BE2C (cell line): ENCODE data around the gene FAM50A.

Experiments
- DNase-seq: peaks from one replicate; pipeline ENCODE4 v3.0.0-alpha.2; 2020
- H3K27me3 ChIP-seq: fragments of 250-450 bp; sonication (Bioruptor Pico); 2 replicates; pipeline ENCODE4 v1.5.1; 2020; ENCODE audit warnings: mild to moderate bottlenecking
- H3K36me3 ChIP-seq: fragments of 250-450 bp; sonication (Bioruptor Pico); 2 replicates; pipeline ENCODE4 v1.5.1; 2020; ENCODE audit warnings: mild to moderate bottlenecking
- H3K4me1 ChIP-seq: fragments of 250-450 bp; sonication (Bioruptor Pico); 2 replicates; pipeline ENCODE4 v1.5.1; 2020
- H3K4me3 ChIP-seq: 2 replicates; pipeline ENCODE4 v1.5.1; 2011; ENCODE audit warnings: low read depth, low read length
- H3K9me3 ChIP-seq: fragments of 250-450 bp; sonication (Bioruptor Pico); 2 replicates; pipeline ENCODE4 v1.5.1; 2020
- TF ChIP-seq, protein P1 (sequence below): IDR thresholded peaks from 2 replicates; pipeline ENCODE4 v1.5.1; 2012; ENCODE audit warnings: mild to moderate bottlenecking, low read depth, low read length

Gene FAM50A

DNA sequence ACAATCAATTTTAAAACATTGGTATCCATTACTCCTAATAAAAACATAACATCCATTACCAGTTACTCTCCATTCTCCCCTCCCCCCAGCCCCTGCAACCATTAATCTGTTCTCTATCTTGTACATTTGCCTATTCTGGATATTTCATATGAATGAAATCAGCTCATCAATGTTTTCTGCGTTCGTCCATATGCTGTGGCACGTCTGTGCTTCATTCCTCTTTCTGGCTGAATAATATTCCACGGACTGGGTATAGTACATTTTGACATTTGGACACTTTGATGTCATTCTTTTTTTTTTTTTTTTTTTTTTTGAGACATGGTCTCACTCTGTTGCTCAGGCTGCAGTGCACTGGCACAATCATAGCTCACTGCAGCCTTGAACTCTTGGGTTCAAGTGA is 40.1 kb upstream of the FAM50A start:
- Histone ChIP-seq H3K27me3 (0 out of 2 replicates have a peak, but pooled peaks cover 2% of the 10 kb centered on the region), H3K9me3 (no peaks in the 10 kb centered on the region), H3K36me3 (peaks cover 27% of the 10 kb centered on the region), H3K4me1 (no peaks in the 10 kb centered on the region), H3K4me3 (no peak overlapping the region)
- TF ChIP-seq, protein P1, sequence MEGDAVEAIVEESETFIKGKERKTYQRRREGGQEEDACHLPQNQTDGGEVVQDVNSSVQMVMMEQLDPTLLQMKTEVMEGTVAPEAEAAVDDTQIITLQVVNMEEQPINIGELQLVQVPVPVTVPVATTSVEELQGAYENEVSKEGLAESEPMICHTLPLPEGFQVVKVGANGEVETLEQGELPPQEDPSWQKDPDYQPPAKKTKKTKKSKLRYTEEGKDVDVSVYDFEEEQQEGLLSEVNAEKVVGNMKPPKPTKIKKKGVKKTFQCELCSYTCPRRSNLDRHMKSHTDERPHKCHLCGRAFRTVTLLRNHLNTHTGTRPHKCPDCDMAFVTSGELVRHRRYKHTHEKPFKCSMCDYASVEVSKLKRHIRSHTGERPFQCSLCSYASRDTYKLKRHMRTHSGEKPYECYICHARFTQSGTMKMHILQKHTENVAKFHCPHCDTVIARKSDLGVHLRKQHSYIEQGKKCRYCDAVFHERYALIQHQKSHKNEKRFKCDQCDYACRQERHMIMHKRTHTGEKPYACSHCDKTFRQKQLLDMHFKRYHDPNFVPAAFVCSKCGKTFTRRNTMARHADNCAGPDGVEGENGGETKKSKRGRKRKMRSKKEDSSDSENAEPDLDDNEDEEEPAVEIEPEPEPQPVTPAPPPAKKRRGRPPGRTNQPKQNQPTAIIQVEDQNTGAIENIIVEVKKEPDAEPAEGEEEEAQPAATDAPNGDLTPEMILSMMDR, result no peak
- DNase-seq, result no peak

DNA sequence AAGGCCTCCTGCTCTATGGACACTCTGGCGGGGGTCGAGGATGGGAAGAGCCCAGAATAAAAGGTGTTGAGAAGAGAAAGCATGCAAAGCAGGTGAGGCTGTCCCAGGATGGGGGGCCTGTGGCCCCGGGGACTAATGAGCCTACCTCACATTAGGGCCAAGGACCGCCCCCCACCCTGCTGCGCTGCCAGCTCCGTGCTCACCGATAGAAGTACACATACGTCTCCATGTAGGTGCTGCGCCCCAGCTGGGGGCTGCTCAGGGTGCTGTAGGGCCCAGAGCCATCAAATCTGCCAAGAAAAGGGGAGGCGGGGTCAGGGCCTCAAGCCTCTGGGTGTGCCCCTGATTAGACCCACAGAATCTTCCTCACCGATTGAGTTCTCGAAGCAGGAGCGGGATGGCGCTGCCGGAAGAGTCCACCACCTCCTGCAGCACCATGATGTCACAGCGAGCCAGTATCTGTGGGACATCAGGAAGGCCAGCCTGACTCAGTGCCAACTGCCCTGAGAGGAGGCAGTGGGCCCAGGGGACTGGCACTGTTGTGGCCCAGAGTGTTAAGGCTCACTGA is 39.2 kb upstream of the FAM50A start:
- H3K36me3 ChIP-seq, result peaks cover 19% of the 10 kb centered on the region
- no peak overlapping the region for H3K4me3 ChIP-seq
- no peaks in the 10 kb centered on the region for H3K9me3 ChIP-seq
- TF ChIP-seq, protein P1, result no peak
- no peaks in the 10 kb centered on the region for H3K4me1 ChIP-seq
- 0 out of 2 replicates have a peak, but pooled peaks cover 2% of the 10 kb centered on the region for H3K27me3 ChIP-seq
- no peak for DNase-seq

DNA sequence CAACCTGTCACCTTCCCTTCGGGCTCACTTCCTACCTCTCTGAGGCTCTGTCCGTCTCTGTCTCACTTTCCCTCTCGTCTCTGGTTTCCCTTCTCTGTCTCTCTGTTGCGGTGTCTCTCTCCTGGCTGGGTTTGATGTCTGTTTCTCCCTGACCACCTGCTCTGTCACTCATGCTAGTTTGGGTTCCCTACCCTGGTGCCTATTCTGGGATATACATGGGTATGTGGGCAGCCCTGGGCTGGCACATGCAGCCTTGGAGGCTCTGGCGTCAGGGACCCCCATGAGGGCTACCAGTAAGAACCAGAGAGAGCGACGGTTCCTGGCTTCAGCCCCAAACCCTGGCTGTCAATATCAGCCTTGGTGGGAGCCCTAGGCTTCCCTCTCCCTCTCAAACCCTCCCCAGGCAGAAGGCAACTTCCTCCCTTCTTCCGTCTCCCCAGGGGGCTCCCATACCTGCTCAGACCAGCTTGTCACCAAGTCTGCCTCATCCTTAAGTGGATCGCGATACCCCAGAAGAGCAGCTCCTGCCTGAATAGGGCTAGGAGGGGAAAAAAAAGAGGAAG is 35.2 kb upstream of the FAM50A start:
- TF ChIP-seq, protein P1, result no peak
- Histone ChIP-seq H3K9me3 (no peaks in the 10 kb centered on the region), H3K27me3 (no peaks in the 10 kb centered on the region), H3K36me3 (no peaks in the 10 kb centered on the region), H3K4me1 (no peaks in the 10 kb centered on the region; the same call in 1 of the 2 replicates), H3K4me3 (peak overlapping the region; percentile 22)
- no peak for DNase-seq

DNA sequence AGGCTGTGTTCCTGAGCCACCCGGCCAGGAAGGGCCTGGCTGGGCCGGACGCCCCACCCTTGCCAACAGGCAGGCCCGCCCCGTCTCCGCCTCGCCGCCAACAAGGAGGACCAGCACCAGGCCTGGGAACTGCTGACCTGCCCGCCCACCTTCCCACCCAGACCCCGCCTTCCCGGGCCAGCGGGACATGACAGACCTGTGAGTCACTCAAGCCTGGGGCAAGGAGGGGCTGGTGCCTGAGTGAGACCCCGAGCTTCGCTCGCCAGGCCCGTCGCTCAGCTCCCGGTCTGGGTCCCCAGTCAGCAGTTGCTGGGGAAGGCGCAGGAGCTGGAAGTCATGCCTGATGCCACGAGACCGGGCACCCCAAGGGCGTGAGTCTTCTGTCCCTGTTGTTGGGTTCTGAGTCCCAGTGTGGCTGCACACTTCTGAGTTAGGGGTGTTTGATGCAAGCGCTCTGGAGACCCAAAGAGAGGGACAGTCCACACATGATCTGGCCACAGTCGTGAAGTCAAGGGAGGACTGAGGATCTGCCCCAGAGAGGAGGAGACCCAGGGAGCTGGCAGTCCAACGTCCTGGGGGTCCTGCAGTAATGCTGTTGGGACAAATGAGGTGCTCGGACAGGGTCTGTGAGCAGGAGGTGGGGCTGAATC is 34.6 kb upstream of the FAM50A start, which contains the start of gene DNASE1L1:
Gene DNASE1L1 (minus strand): TSS at position 33 of the 650 bp plus-strand sequence. CDS start 3,686 bp downstream, outside the sequence.
- Histone ChIP-seq H3K36me3 (no peaks in the 10 kb centered on the region), H3K4me1 (no peaks in the 10 kb centered on the region; the same call in 1 of the 2 replicates), H3K4me3 (peak within 1 kb of the TSS; percentile 22), H3K9me3 (no peaks in the 10 kb centered on the region), H3K27me3 (no peaks in the 10 kb centered on the region)
- TF ChIP-seq, protein P1, result no peak
- DNase-seq, result peak; percentile 94

DNA sequence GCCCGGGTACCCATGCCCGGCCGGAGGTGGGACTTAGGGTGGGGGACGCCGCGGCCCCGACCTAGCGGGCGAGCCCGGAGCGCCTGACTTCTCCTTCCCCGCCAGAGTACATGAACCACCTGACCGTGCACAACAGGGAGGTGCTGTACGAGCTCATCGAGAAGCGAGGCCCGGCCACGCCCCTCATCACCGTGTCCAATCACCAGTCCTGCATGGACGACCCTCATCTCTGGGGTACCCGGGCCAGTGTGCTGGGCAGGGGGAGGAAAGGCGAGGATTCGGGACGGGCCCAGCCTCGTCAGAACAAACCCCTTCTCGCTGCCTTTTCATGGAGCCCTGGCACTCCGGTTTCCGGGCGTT is 32.0 kb upstream of the FAM50A start:
- H3K36me3 ChIP-seq, result no peaks in the 10 kb centered on the region
- peak overlapping the region; percentile 70 for H3K4me3 ChIP-seq
- no peaks in the 10 kb centered on the region; the same call in 1 of the 2 replicates for H3K4me1 ChIP-seq
- DNase-seq, result peak; percentile 74
- no peaks in the 10 kb centered on the region for H3K27me3 ChIP-seq
- TF ChIP-seq, protein P1, result no peak
- no peaks in the 10 kb centered on the region for H3K9me3 ChIP-seq

DNA sequence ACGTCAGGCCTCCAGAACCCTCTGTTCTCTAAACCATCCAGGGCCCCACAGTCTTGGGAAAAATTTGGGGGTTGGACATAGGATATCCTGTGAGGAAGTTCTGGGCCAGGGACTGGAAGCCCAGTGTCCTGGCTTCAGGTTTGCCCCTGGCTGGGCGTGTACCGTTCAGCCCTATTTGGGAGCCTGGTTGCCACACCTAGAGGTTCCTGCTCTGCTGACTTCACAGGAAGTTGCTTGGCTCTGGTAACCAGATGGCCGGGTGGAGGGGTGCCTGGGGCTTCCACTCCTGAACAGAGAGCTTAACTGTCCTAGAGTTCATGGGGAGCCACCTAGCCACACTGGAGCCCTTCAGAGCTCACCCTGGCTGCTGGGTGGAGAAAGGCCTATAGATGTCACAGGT is 31.5 kb upstream of the FAM50A start:
- TF ChIP-seq, protein P1, result no peak
- Histone ChIP-seq H3K27me3 (no peaks in the 10 kb centered on the region), H3K9me3 (no peaks in the 10 kb centered on the region), H3K4me3 (peak overlapping the region; percentile 70), H3K4me1 (peaks cover under 1% of the 10 kb centered on the region; the same call in 1 of the 2 replicates), H3K36me3 (no peaks in the 10 kb centered on the region)
- peak; percentile 35 for DNase-seq
